Epithelial cell of proximal tubule (primary cell): ENCODE results near the gene GPC5. TPM values are rescaled to one million over a fixed set of nuclear protein-coding genes. Genes with fewer than 3 reads are reported as not detected.
A peak's percentile ranks its signal among the peaks of the same experiment; 100 is the strongest.

Experiments used
- DNase-seq: peaks from one replicate; pipeline ENCODE4 v3.0.0-alpha.2; 2011; ENCODE audit warnings: low read depth
- H3K4me3 ChIP-seq: 2 replicates; pipeline ENCODE4 v1.5.1; 2011; ENCODE audit warnings: low read depth, mild to moderate bottlenecking, low read length
- total RNA-seq: library from RNA; depleted of rRNA; stranded (reverse); fragments of >200 nt; gene quantifications from 2 replicates; pipeline ENCODE4 v1.2.3, GENCODE V29; 2015
- TF ChIP-seq, protein P1 (sequence below): conservative IDR thresholded peaks from 2 replicates; pipeline ENCODE4 v1.5.1; 2012; ENCODE audit warnings: low read depth, mild to moderate bottlenecking, low read length

GPC5 gene
- total RNA-seq, 1 donor from 2014 or later: not detected

DNA sequence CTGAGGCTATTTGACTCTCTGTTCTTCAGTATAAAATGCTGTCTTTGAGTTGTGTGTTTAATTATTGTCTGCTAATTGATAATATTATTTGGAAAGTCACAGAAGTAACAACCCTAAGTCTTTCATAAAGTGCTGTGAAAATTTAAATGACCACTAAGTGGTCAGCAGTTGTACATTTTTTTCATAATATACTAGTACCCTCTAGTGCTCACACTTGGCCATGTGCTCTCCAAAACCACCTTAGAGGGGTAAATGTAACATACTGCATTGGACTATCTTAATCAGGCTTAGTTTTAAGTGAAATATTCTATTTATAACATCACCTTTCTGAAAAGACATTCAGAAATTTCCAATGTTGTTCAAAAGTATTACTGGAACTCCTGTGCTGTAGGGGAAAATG is 745.3 kb downstream of the GPC5 start:
- no peak overlapping the region for H3K4me3 ChIP-seq
- TF ChIP-seq, protein P1, sequence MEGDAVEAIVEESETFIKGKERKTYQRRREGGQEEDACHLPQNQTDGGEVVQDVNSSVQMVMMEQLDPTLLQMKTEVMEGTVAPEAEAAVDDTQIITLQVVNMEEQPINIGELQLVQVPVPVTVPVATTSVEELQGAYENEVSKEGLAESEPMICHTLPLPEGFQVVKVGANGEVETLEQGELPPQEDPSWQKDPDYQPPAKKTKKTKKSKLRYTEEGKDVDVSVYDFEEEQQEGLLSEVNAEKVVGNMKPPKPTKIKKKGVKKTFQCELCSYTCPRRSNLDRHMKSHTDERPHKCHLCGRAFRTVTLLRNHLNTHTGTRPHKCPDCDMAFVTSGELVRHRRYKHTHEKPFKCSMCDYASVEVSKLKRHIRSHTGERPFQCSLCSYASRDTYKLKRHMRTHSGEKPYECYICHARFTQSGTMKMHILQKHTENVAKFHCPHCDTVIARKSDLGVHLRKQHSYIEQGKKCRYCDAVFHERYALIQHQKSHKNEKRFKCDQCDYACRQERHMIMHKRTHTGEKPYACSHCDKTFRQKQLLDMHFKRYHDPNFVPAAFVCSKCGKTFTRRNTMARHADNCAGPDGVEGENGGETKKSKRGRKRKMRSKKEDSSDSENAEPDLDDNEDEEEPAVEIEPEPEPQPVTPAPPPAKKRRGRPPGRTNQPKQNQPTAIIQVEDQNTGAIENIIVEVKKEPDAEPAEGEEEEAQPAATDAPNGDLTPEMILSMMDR: peak; percentile 34
- no peak for DNase-seq

DNA sequence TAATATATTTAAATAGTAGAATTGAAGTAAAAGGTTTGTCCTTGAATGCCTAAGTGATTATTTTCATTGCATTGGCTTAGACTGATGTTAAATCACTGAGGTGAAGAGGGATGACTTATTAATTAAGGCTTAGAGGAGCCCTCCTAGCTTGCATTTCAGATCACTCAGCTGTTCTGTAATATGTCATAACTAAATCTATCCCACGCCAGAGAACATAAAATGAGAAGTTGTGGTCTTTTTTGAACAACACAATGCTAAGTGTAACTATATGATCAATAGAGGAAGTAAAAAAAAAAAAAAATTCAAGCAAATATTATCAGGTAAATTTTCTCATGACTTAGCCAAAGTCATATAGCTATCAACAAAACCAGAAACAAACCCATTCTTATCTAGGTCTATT is 752.2 kb downstream of the GPC5 start:
- no peak overlapping the region for H3K4me3 ChIP-seq
- DNase-seq: no peak
- TF ChIP-seq, protein P1: no peak

DNA sequence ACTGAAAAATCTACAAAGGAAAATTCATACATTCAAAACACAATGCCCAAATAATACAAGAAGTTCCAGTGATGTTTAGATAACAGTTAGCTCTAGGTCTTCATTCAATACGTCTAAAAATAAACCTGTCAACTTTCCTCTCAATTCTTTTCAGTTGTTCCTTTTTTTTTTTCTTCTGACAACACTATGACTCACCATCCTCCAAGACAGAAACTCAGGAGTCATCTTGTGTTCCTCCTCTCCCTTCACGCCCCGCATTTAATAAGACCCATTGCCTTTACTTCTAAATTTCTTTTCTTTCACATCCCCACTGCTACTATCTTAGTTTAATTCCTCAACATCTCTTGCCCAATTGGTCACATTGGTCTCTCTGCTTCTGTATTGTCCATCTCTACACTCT is 759.9 kb downstream of the GPC5 start:
- TF ChIP-seq, protein P1: no peak
- no peak overlapping the region for H3K4me3 ChIP-seq
- DNase-seq: no peak

DNA sequence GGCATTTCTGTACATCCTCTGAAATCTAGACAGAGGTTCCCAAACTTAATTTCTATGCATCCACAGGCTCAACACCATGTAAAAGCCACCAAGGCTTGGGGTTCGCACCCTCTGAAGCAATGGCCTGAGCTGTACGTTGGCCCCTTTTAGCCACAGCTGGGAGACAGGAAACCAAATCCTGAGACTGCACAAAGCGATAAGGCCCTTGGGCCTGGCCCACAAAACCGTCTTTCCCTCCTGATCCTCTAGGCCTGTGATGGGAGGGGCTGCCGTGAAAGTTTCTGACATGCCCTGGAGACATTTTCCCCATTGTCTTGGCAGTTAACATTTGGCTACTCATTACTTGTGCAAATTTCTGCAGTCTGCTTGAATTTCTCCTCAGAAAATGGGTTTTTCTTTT is 766.4 kb downstream of the GPC5 start:
- TF ChIP-seq, protein P1: no peak
- no peak for DNase-seq
- H3K4me3 ChIP-seq: no peak overlapping the region

DNA sequence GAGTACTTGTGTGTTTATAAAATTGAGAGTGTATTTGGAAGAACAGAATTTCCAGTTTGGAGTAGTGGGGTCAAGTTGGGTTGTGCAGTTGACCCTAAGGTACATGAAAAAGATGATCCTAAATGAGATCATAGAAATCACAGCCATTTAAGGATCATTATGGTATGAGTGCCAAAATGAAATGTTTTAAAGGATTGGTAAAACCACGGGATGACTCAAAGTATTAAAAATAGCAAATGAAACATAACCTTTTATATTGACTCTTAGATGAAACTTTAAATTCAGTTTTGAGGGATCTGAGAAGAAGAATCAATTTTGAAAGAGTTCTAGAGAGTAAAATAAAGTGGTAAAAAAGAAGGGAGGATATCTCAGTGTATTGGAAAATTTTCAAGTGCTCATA is 773.8 kb downstream of the GPC5 start:
- no peak for DNase-seq
- TF ChIP-seq, protein P1: no peak
- H3K4me3 ChIP-seq: no peak overlapping the region

DNA sequence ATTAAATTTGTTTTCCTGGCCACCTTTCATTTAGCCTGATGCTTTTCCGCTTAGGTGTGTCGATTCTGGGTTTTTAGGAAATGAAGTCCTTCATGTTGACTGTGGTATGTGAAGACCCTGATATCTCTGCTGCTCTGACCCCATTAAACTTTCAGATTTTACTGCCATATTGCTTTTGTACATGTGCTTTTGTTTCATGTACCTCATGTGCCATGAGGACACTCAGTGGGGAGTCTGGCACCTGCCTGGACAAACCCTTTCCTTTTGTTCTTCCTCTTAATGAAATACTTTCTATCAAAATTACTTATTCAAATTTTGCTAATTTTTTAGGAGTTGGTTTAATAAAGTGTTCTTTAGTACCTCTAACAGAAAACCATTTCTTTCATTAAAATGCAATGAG is 774.8 kb downstream of the GPC5 start:
- TF ChIP-seq, protein P1: no peak
- no peak for DNase-seq
- H3K4me3 ChIP-seq: no peak overlapping the region

DNA sequence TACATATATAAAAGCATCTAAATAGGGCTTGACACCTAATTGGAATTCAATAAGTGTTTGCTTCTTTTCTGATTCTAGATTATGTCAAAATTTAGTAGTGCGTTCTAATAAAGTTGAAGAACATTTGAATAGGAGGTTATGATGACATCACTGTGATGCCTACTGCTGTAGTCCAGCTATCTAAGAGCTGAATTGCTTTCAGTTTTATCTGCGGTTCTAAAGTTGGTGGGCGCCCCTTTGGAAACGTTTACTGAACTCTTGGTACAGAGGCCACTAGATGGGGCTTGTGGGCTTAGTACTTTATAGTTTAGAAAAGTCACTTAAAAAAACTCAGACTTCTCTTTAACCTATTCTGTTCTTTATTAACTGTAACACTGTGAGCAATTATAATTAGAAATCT is 776.9 kb downstream of the GPC5 start:
- no peak overlapping the region for H3K4me3 ChIP-seq
- DNase-seq: no peak
- TF ChIP-seq, protein P1: peak; percentile 61
